Keratinocyte (primary cell): ENCODE measurements around the gene NRG3. TPM values are rescaled to one million over a fixed set of nuclear protein-coding genes. Genes with fewer than 3 reads are reported as not detected.
A peak's percentile ranks its signal among the peaks of the same experiment; 100 is the strongest.

Source experiments
- DNase-seq: peaks from one replicate; pipeline ENCODE4 v3.0.0-alpha.2; 2011; ENCODE audit warnings: low read depth, missing footprints, low spot score
- FAIRE-seq: peaks from 2 replicates; lab custom pipeline; 2011; peaks lifted over from hg19 to GRCh38; lab: Jason Lieb, UNC
- H2AFZ ChIP-seq: 2 replicates; pipeline ENCODE4 v1.6.0; 2012; ENCODE audit warnings: low read length, control low read depth, inconsistent platforms; ENCODE audit not compliant: control insufficient read depth
- H3K27ac ChIP-seq: 2 replicates; pipeline ENCODE4 v1.5.1; 2011; ENCODE audit warnings: low read length; ENCODE audit not compliant: control insufficient read depth, insufficient read depth
- H3K27me3 ChIP-seq: 3 replicates; pipeline ENCODE4 v1.6.0; 2011; ENCODE audit warnings: low read length; ENCODE audit not compliant: control insufficient read depth, insufficient read depth; ENCODE audit errors: extremely low read depth
- H3K36me3 ChIP-seq, 2 experiments: 2 replicates in 1 of 2; 3 replicates in 1 of 2; pipeline ENCODE4 v1.5.1; 2011; ENCODE audit warnings: low read length in 2 of 2, mild to moderate bottlenecking in 1 of 2; ENCODE audit not compliant: control insufficient read depth in 2 of 2, insufficient read depth in 2 of 2; ENCODE audit errors: extremely low read depth in 1 of 2
- H3K4me1 ChIP-seq: 3 replicates; pipeline ENCODE4 v1.5.1; 2011; ENCODE audit warnings: low read length; ENCODE audit not compliant: control insufficient read depth, insufficient read depth; ENCODE audit errors: extremely low read depth
- H3K4me2 ChIP-seq: 3 replicates; pipeline ENCODE4 v1.6.0; 2011; ENCODE audit warnings: low read depth, low read length; ENCODE audit not compliant: control insufficient read depth, insufficient read depth; ENCODE audit errors: extremely low read depth
- H3K4me3 ChIP-seq, 3 experiments: fragments of 200-600 bp in 1 of 3; sonication (generic) in 1 of 3; 2 replicates in 2 of 3; 3 replicates in 1 of 3; pipeline ENCODE4 v1.5.1; 2011 to 2016; ENCODE audit warnings: low read length in 3 of 3, mild to moderate bottlenecking in 3 of 3, control low read depth in 2 of 3, inconsistent platforms in 1 of 3, low read depth in 1 of 3, mixed read lengths in 1 of 3, mixed run types in 1 of 3, moderate library complexity in 1 of 3; ENCODE audit not compliant: control insufficient read depth in 2 of 3, insufficient read depth in 2 of 3; ENCODE audit errors: extremely low read depth in 1 of 3
- H3K79me2 ChIP-seq: 2 replicates; pipeline ENCODE4 v1.6.0; 2012; ENCODE audit warnings: low read length; ENCODE audit not compliant: control insufficient read depth, insufficient read depth
- H3K9ac ChIP-seq: 3 replicates; pipeline ENCODE4 v1.6.0; 2011; ENCODE audit warnings: low read length; ENCODE audit not compliant: control insufficient read depth, insufficient read depth; ENCODE audit errors: extremely low read depth
- H3K9me1 ChIP-seq: 3 replicates; pipeline ENCODE4 v1.6.0; 2011; ENCODE audit warnings: low read length; ENCODE audit not compliant: control insufficient read depth, insufficient read depth; ENCODE audit errors: extremely low read depth
- H3K9me3 ChIP-seq: 2 replicates; pipeline ENCODE4 v1.5.1; 2012; ENCODE audit warnings: low read depth, low read length; ENCODE audit not compliant: control insufficient read depth
- H4K20me1 ChIP-seq: 3 replicates; pipeline ENCODE4 v1.6.0; 2011; ENCODE audit warnings: low read length; ENCODE audit not compliant: control insufficient read depth, insufficient read depth; ENCODE audit errors: extremely low read depth
- CTCF ChIP-seq, 3 experiments: IDR thresholded peaks in 1 of 3; conservative IDR thresholded peaks in 1 of 3; optimal IDR thresholded peaks in 1 of 3; 2 replicates in 2 of 3; 3 replicates in 1 of 3; pipeline versions ENCODE3 to v1.5.1; 2011; ENCODE audit warnings: low read length in 3 of 3, mild to moderate bottlenecking in 3 of 3, moderate library complexity in 2 of 3, control low read depth in 1 of 3, inconsistent platforms in 1 of 3; ENCODE audit not compliant: insufficient read depth in 2 of 3; ENCODE audit errors: extremely low read depth in 1 of 3
- EZH2 ChIP-seq: IDR thresholded peaks from one replicate; pipeline ENCODE4 v1.6.1; 2012; ENCODE audit warnings: inconsistent platforms, mild to moderate bottlenecking, low read length, moderate library complexity
- dilution Hi-C: fragments of 300-500 bp; cut with MboI; formaldehyde crosslinking; loops from one replicate; pipeline ENCODE4 v1.7.0; 2020; ENCODE audit warnings: low sequenced_read_pairs; ENCODE audit not compliant: extremely low pct_ligation_motif_present
- polyA plus RNA-seq, 5 experiments: library from polyadenylated mRNA; depleted of rRNA in 3 of 5; stranded (reverse) in 3 of 5; stranded (forward) in 1 of 5; unstranded in 1 of 5; fragments of >200 nt; gene quantifications; 1 replicate in 1 of 5; 2 replicates in 3 of 5; 3 replicates in 1 of 5; pipeline versions ENCODE4 v1.2.1 to v1.2.3, GENCODE V29; 2011 to 2012; ENCODE audit warnings: missing spikeins in 2 of 5, low read depth in 1 of 5, low replicate concordance in 1 of 5

The NRG3 gene
- polyA plus RNA-seq, 1 donor (not counting 4 experiments of a cell fraction or from before 2014, with no cell fraction given): not detected

DNA sequence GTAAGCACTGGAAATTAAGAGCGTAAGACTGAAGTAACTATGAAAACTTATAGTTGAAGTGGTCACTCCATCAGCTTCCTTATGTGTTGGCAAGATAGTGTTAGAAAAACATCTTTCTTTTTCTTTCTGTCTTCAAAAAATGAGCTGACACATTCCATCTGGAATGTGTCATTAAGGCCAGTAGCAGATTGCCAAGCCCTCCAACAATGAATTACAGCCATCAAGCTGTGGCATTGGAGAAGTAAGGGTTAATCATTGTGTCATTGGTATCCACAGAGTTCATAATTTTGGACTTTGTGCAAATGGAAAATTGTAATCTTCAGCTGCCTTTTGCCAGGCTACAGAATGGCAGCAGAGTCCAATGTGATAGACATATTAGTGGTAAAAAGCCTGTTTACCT, 926.3 kb downstream of the NRG3 start:
- DNase-seq (no peak), FAIRE-seq (no peak)
- no peak overlapping the region for H3K4me3 ChIP-seq
- no peaks in the 10 kb centered on the region for H3K9me1 ChIP-seq
- dilution Hi-C loops: no loop called here
- no peaks in the 10 kb centered on the region for H4K20me1 ChIP-seq
- H3K27me3 ChIP-seq: no peaks in the 10 kb centered on the region
- no peaks in the 10 kb centered on the region for H3K36me3 ChIP-seq
- H3K79me2 ChIP-seq: no peaks in the 10 kb centered on the region
- no peak overlapping the region for H3K27ac ChIP-seq
- no peak overlapping the region for H3K4me2 ChIP-seq
- H3K4me1 ChIP-seq: no peaks in the 10 kb centered on the region
- TF ChIP-seq CTCF (optimal IDR thresholded peaks at IDR 0.05 in 1 of 3, IDR thresholded peaks at IDR 0.05 in 1 of 3, conservative IDR thresholded peaks at IDR 0.05 in 1 of 3; ENCODE audit: extremely low read depth in 1 of 3, insufficient read depth in 2 of 3, low read length in 3 of 3): no peak
- no peak for TF ChIP-seq EZH2
- no peaks in the 10 kb centered on the region for H3K9me3 ChIP-seq
- no peak overlapping the region for H2AFZ ChIP-seq
- no peak overlapping the region for H3K9ac ChIP-seq

- Histone ChIP-seq H3K9me3 (no peaks in the 10 kb centered on the region), H4K20me1 (no peaks in the 10 kb centered on the region), H3K4me1 (no peaks in the 10 kb centered on the region), H3K27ac (no peak overlapping the region), H3K4me3 (no peak overlapping the region), H3K79me2 (no peaks in the 10 kb centered on the region), H3K36me3 (no peaks in the 10 kb centered on the region), H3K4me2 (no peak overlapping the region), H3K9me1 (no peaks in the 10 kb centered on the region), H3K9ac (no peak overlapping the region), H2AFZ (no peak overlapping the region), H3K27me3 (no peaks in the 10 kb centered on the region)
- dilution Hi-C loops: no loop called here
- TF ChIP-seq CTCF (optimal IDR thresholded peaks at IDR 0.05 in 1 of 3, IDR thresholded peaks at IDR 0.05 in 1 of 3, conservative IDR thresholded peaks at IDR 0.05 in 1 of 3; ENCODE audit: extremely low read depth in 1 of 3, insufficient read depth in 2 of 3, low read length in 3 of 3) (peak; percentile 46 to 64 (median 57)), EZH2 (no peak)
- FAIRE-seq (no peak), DNase-seq (no peak)
Measured at GRCh38 chr10:82811621-82812020, 936.6 kb downstream of the NRG3 start.
